Panc1 (cell line): ENCODE measurements around the gene DAPK2. TPM values are rescaled to one million over a fixed set of nuclear protein-coding genes. Genes with fewer than 3 reads are reported as not detected.

Experiments
- ATAC-seq: fragments of 200-7000 bp; cut with Tn5 transposase; 2 replicates; pipeline ENCODE4 v1.9.1; 2020; ENCODE audit warnings: mild to moderate bottlenecking, moderate library complexity
- BruUV-seq: library from RNA; stranded (reverse); fragments of 400-500 nt; replicated peaks from 2 replicates; lab custom pipeline; 2021; lab: Mats Ljungman, UMichigan
- CTCF ChIA-PET: fragments of 300-600 bp; sonication (Branson Sonifier 250); formaldehyde crosslinking; loops from one replicate; lab custom pipeline; 2022; ENCODE audit warnings: antibody characterized with exemption; lab: Charles Lee
- POLR2A ChIA-PET: fragments of 300-600 bp; sonication (Branson Sonifier 250); formaldehyde crosslinking; loops from one replicate; lab custom pipeline; 2022; ENCODE audit warnings: antibody characterized with exemption; lab: Charles Lee
- DNase-seq: peaks from one replicate; pipeline ENCODE4 v3.0.0-alpha.2; 2010; ENCODE audit warnings: low read depth, low spot score
- H3K27ac ChIP-seq: 2 replicates; pipeline ENCODE4 v1.5.1; 2011; ENCODE audit warnings: mild to moderate bottlenecking, low read length, inconsistent platforms
- H3K27me3 ChIP-seq: fragments of 200-500 bp; sonication (Bioruptor generic); 2 replicates; pipeline ENCODE4 v1.6.0; 2014; ENCODE audit warnings: low read length, inconsistent platforms; ENCODE audit not compliant: control insufficient read depth, insufficient read depth
- H3K36me3 ChIP-seq: fragments of 200-500 bp; sonication (Bioruptor generic); 2 replicates; pipeline ENCODE4 v1.5.1; 2014; ENCODE audit warnings: inconsistent platforms, mild to moderate bottlenecking, low read length, moderate library complexity; ENCODE audit not compliant: control insufficient read depth, insufficient read depth
- H3K4me1 ChIP-seq: 2 replicates; pipeline ENCODE4 v1.5.1; 2011; ENCODE audit warnings: inconsistent platforms, mild to moderate bottlenecking, low read length, moderate library complexity; ENCODE audit not compliant: control insufficient read depth, insufficient read depth
- H3K4me3 ChIP-seq, 2 experiments: 2 replicates each; pipeline ENCODE4 v1.5.1; 2011 to 2012; ENCODE audit warnings: low read depth in 2 of 2, low read length in 2 of 2, mild to moderate bottlenecking in 2 of 2, inconsistent platforms in 1 of 2, moderate library complexity in 1 of 2
- H3K9me3 ChIP-seq: fragments of 200-500 bp; sonication (Bioruptor generic); 2 replicates; pipeline ENCODE4 v1.5.1; 2014; ENCODE audit warnings: low read depth, mild to moderate bottlenecking, inconsistent platforms, low read length, moderate library complexity; ENCODE audit not compliant: control insufficient read depth, insufficient read depth
- CTCF ChIP-seq: fragments of 450-650 bp; IDR thresholded peaks from 2 replicates; pipeline ENCODE4 v1.5.1; 2017; ENCODE audit warnings: mild to moderate bottlenecking
- POLR2AphosphoS5 ChIP-seq: IDR thresholded peaks from 2 replicates; pipeline ENCODE4 v1.6.1; 2012; ENCODE audit warnings: mild to moderate bottlenecking, low read depth, low read length, moderate library complexity
- REST ChIP-seq, 2 experiments: IDR thresholded peaks; 2 replicates each; pipeline ENCODE4 v1.6.1; 2011 to 2012; ENCODE audit warnings: low read depth in 2 of 2, control low read depth in 1 of 2, low read length in 1 of 2, mild to moderate bottlenecking in 1 of 2, moderate library complexity in 1 of 2; ENCODE audit not compliant: insufficient read depth in 1 of 2
- SIN3A ChIP-seq: IDR thresholded peaks from 2 replicates; pipeline ENCODE4 v1.6.1; 2012; ENCODE audit warnings: low read depth, mild to moderate bottlenecking, low read length, moderate library complexity, borderline replicate concordance; ENCODE audit not compliant: insufficient read depth
- TCF7L2 ChIP-seq: IDR thresholded peaks from 2 replicates; pipeline ENCODE4 v1.6.1; 2011; ENCODE audit warnings: mild to moderate bottlenecking, low read depth, low read length, inconsistent platforms
- in situ Hi-C: cut with HindIII; loops from 2 replicates; pipeline ENCODE4 v1.10.0; 2016; ENCODE audit warnings: low sequenced_read_pairs, low pct_unique_long_range_greater_than_20kb
- intact Hi-C: fragments of 100-400 bp; cut with micrococcal nuclease; formaldehyde crosslinking; loops from one replicate; pipeline ENCODE4 v1.10.0; 2022; ENCODE audit not compliant: unreplicated experiment
- total RNA-seq: library from RNA; stranded (reverse); gene quantifications from one replicate; pipeline ENCODE4 v1.2.1, GENCODE V29; 2021; ENCODE audit not compliant: unreplicated experiment

DAPK2 gene
- total RNA-seq, 1 experiment from 2014 or later, result 10.2 TPM

- CTCF ChIA-PET, result no interaction called here
- H3K4me3 ChIP-seq, result no peak overlapping the region
- intact Hi-C loops (no loop called here), in situ Hi-C loops (no loop called here)
- H3K36me3 ChIP-seq, result no peaks in the 10 kb centered on the region
- TF ChIP-seq POLR2AphosphoS5 (no peak), REST (IDR thresholded peaks at IDR 0.05; ENCODE audit: insufficient read depth in 1 of 2, low read depth in 2 of 2, low read length in 1 of 2) (no peak), SIN3A (no peak), TCF7L2 (no peak), CTCF (no peak)
- no TSS peak for BruUV-seq
- H3K27me3 ChIP-seq, result no peaks in the 10 kb centered on the region
- ATAC-seq (no peak), DNase-seq (no peak)
- no peaks in the 10 kb centered on the region for H3K4me1 ChIP-seq
- POLR2A ChIA-PET, result interaction anchor here (0.7 kb wide), 1 partner anchor 382 kb away, joined by 14 read pairs; no protein-coding TSS in a partner anchor
- H3K9me3 ChIP-seq, result no peaks in the 10 kb centered on the region
- no peak overlapping the region for H3K27ac ChIP-seq
Measured at GRCh38 chr15:63940966-63941620, 105.2 kb downstream of the DAPK2 start.

- H3K36me3 ChIP-seq, result no peaks in the 10 kb centered on the region
- intact Hi-C loops, result no loop called here
- ATAC-seq, result no peak
- in situ Hi-C loops, result no loop called here
- no peaks in the 10 kb centered on the region for H3K27me3 ChIP-seq
- no peak for TF ChIP-seq POLR2AphosphoS5
- no peak for TF ChIP-seq CTCF
- no peak for TF ChIP-seq REST (IDR thresholded peaks at IDR 0.05; ENCODE audit: insufficient read depth in 1 of 2, low read depth in 2 of 2, low read length in 1 of 2)
- TF ChIP-seq SIN3A, result no peak
- no peak for TF ChIP-seq TCF7L2
- H3K27ac ChIP-seq, result no peak overlapping the region
- no peaks in the 10 kb centered on the region for H3K9me3 ChIP-seq
- ChIA-PET CTCF (no interaction called here), POLR2A (no interaction called here)
- H3K4me1 ChIP-seq, result no peaks in the 10 kb centered on the region
- no TSS peak for BruUV-seq
- DNase-seq, result no peak
- H3K4me3 ChIP-seq, result no peak overlapping the region
Measured at GRCh38 chr15:63939531-63940130, 106.7 kb downstream of the DAPK2 start.
